OCI-LY7 (cell line): ENCODE data around the gene JAZF1. TPM values are rescaled to one million over a fixed set of nuclear protein-coding genes. Genes with fewer than 3 reads are reported as not detected.
"Not testable (repeated sequence)": the region's sequence is repeated elsewhere in the genome, so short reads cannot be mapped to it uniquely, and the experiment has no call there.

Experiments used
- BruUV-seq: library from RNA; stranded (reverse); fragments of 400-500 nt; replicated peaks from 2 replicates; lab custom pipeline; 2021; lab: Mats Ljungman, UMichigan
- CTCF ChIA-PET: fragments of 300-600 bp; sonication (Branson Sonifier 250); formaldehyde crosslinking; loops from one replicate; lab custom pipeline; 2022; ENCODE audit warnings: antibody characterized with exemption; ENCODE audit not compliant: unreplicated experiment; lab: Charles Lee
- POLR2A ChIA-PET: fragments of 300-600 bp; sonication (Branson Sonifier 250); formaldehyde crosslinking; loops from one replicate; lab custom pipeline; 2022; ENCODE audit warnings: antibody characterized with exemption; lab: Charles Lee
- DNase-seq: peaks from one replicate; pipeline ENCODE4 v3.0.0-alpha.2; 2015; ENCODE audit warnings: low spot score
- H2AFZ ChIP-seq: fragments of 200-600 bp; sonication (generic), shearing (Covaris generic); 2 replicates; pipeline ENCODE4 v1.6.1; 2014; ENCODE audit warnings: mild to moderate bottlenecking, antibody characterized with exemption, low read length, moderate library complexity
- H3K27ac ChIP-seq: fragments of 200-600 bp; sonication (generic); 2 replicates; pipeline ENCODE4 v1.5.1; 2014; ENCODE audit warnings: mixed run types, low read depth, mild to moderate bottlenecking, moderate library complexity, low read length, inconsistent platforms; ENCODE audit not compliant: poor library complexity, severe bottlenecking
- H3K36me3 ChIP-seq: fragments of 200-600 bp; sonication (generic); 2 replicates; pipeline ENCODE4 v1.6.1; 2014; ENCODE audit warnings: mild to moderate bottlenecking, antibody characterized with exemption, low read length, moderate library complexity, mixed read lengths; ENCODE audit not compliant: insufficient read depth
- H3K4me1 ChIP-seq: fragments of 200-600 bp; sonication (generic); 2 replicates; pipeline ENCODE4 v1.5.1; 2014; ENCODE audit warnings: mild to moderate bottlenecking, low read length; ENCODE audit not compliant: insufficient read depth, poor library complexity, severe bottlenecking
- H3K4me2 ChIP-seq: fragments of 200-600 bp; sonication (generic); 2 replicates; pipeline ENCODE4 v1.6.1; 2014; ENCODE audit warnings: mild to moderate bottlenecking, low read length
- H3K4me3 ChIP-seq: fragments of 200-600 bp; sonication (generic); 2 replicates; pipeline ENCODE4 v1.5.1; 2014; ENCODE audit warnings: mild to moderate bottlenecking, low read depth, low read length; ENCODE audit not compliant: poor library complexity, severe bottlenecking
- H3K79me2 ChIP-seq: fragments of 200-600 bp; sonication (generic); 2 replicates; pipeline ENCODE4 v1.6.1; 2016; ENCODE audit warnings: low read depth, mild to moderate bottlenecking, low read length, moderate library complexity, mixed read lengths; ENCODE audit not compliant: insufficient read depth
- H3K9me2 ChIP-seq: fragments of 200-600 bp; sonication (generic); 2 replicates; pipeline ENCODE4 v1.6.1; 2016; ENCODE audit warnings: mild to moderate bottlenecking, low read length, mixed read lengths; ENCODE audit not compliant: insufficient read depth
- H3K9me3 ChIP-seq: fragments of 200-600 bp; sonication (generic); 2 replicates; pipeline ENCODE4 v1.6.1; 2014; ENCODE audit warnings: mild to moderate bottlenecking, mixed run types, low read length, mixed read lengths
- H4K20me1 ChIP-seq: fragments of 200-600 bp; sonication (generic); 2 replicates; pipeline ENCODE4 v1.6.1; 2014; ENCODE audit warnings: mild to moderate bottlenecking, antibody characterized with exemption, low read length, moderate library complexity, mixed read lengths; ENCODE audit not compliant: insufficient read depth
- CTCF ChIP-seq: fragments of 200-600 bp; sonication (generic); conservative IDR thresholded peaks from 2 replicates; pipeline ENCODE4 v1.5.1; 2014; ENCODE audit warnings: mild to moderate bottlenecking, antibody characterized with exemption, low read length, moderate library complexity, mixed read lengths
- EZH2phosphoT487 ChIP-seq: fragments of 200-600 bp; sonication (generic); IDR thresholded peaks from 2 replicates; pipeline ENCODE4 v1.6.1; 2018; ENCODE audit warnings: low read depth, borderline replicate concordance, mild to moderate bottlenecking, mixed run types, antibody characterized with exemption, low read length, moderate library complexity, mixed read lengths
- intact Hi-C: fragments of 100-400 bp; cut with micrococcal nuclease; formaldehyde crosslinking; loops from one replicate; pipeline ENCODE4 v1.10.0; 2022; ENCODE audit not compliant: unreplicated experiment
- total RNA-seq, 2 experiments: library from RNA; depleted of rRNA in 1 of 2; stranded (reverse); fragments of >200 nt in 1 of 2; shearing (Covaris generic) in 1 of 2; gene quantifications; 2 replicates each; pipeline ENCODE4 v1.2.3, GENCODE V29; 2014 to 2022

Gene JAZF1
- total RNA-seq, 2 experiments from 2014 or later: 6.3 to 25.0 TPM

GRCh38 chr7:27889800-27890199 lies 290.8 kb downstream of the JAZF1 start:
- POLR2A ChIA-PET: interaction anchor here (0.6 to 0.7 kb wide), 2 partner anchors 153 to 345 kb away, joined by 3 read pairs; no protein-coding TSS in a partner anchor
- no peak for DNase-seq
- no peaks in the 10 kb centered on the region for H3K4me1 ChIP-seq
- H4K20me1 ChIP-seq: no peaks in the 10 kb centered on the region
- no peak overlapping the region for H3K4me3 ChIP-seq
- H3K9me2 ChIP-seq: no peaks in the 10 kb centered on the region
- no TSS peak for BruUV-seq
- intact Hi-C loops: no loop called here
- no peak overlapping the region for H3K27ac ChIP-seq
- no peak overlapping the region for H3K4me2 ChIP-seq
- TF ChIP-seq CTCF (no peak), EZH2phosphoT487 (no peak)
- CTCF ChIA-PET: no interaction called here
- H3K36me3 ChIP-seq: 0 out of 2 replicates have a peak, but pooled peaks cover 5% of the 10 kb centered on the region
- no peaks in the 10 kb centered on the region for H3K79me2 ChIP-seq
- no peaks in the 10 kb centered on the region for H3K9me3 ChIP-seq
- no peak overlapping the region for H2AFZ ChIP-seq

- Histone ChIP-seq H3K79me2 (no peaks in the 10 kb centered on the region), H3K4me1 (no peaks in the 10 kb centered on the region), H3K36me3 (0 out of 2 replicates have a peak, but pooled peaks cover 5% of the 10 kb centered on the region), H2AFZ (no peak overlapping the region), H3K4me3 (no peak overlapping the region), H3K27ac (no peak overlapping the region), H3K9me2 (no peaks in the 10 kb centered on the region), H4K20me1 (no peaks in the 10 kb centered on the region), H3K9me3 (no peaks in the 10 kb centered on the region), H3K4me2 (no peak overlapping the region)
- no peak for DNase-seq
- TF ChIP-seq EZH2phosphoT487 (no peak), CTCF (no peak)
- ChIA-PET POLR2A (interaction anchor here (0.6 to 0.9 kb wide), 3 partner anchors 8 to 1157 kb away, joined by 3 to 5 read pairs (median 3); no protein-coding TSS in a partner anchor), CTCF (interaction anchor here (0.6 kb wide), 1 partner anchor 303 kb away, joined by 3 read pairs; no protein-coding TSS in a partner anchor)
- intact Hi-C loops: no loop called here
- no TSS peak for BruUV-seq
Observed at GRCh38 chr7:27888736-27889135, 291.9 kb downstream of the JAZF1 start.

GRCh38 chr7:27886710-27887109 lies 293.9 kb downstream of the JAZF1 start:
- H2AFZ ChIP-seq, H3K27ac ChIP-seq, intact Hi-C loops, H4K20me1 ChIP-seq, H3K9me3 ChIP-seq, DNase-seq, H3K4me1 ChIP-seq, BruUV-seq, CTCF ChIA-PET, H3K4me3 ChIP-seq, H3K4me2 ChIP-seq, POLR2A ChIA-PET, H3K79me2 ChIP-seq, H3K9me2 ChIP-seq, H3K36me3 ChIP-seq: not testable (repeated sequence)
